GM18517 (cell line): Measurements from ENCODE around the gene PRKCSH.

ENCODE experiments used
- ATAC-seq: cut with Tn5 transposase; IDR thresholded peaks from one replicate; pipeline ENCODE4 v1.9.1; 2021; ENCODE audit warnings: mild to moderate bottlenecking, moderate library complexity; ENCODE audit not compliant: unreplicated experiment

Gene PRKCSH

DNA sequence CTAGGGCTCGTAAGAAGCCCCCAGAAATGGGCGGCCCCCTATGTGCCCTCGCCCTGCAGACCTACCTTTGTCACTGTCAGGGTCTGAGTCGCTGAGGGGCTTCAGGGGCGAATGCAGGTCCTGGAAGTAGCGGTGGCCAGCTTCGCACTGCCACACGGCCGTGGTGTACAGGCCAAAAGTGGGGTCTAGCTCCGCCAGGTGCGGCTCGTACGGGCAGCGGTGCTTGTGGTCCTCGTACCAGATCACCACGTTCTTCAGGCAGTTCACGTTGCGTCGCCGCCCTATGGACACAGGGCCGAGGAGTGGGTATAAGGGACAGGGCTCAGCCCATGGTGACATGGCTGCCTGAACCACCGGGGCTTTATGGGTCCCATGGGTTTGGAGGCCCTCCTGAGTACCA, 60.5 kb downstream of the PRKCSH start:
- no peak for ATAC-seq

DNA sequence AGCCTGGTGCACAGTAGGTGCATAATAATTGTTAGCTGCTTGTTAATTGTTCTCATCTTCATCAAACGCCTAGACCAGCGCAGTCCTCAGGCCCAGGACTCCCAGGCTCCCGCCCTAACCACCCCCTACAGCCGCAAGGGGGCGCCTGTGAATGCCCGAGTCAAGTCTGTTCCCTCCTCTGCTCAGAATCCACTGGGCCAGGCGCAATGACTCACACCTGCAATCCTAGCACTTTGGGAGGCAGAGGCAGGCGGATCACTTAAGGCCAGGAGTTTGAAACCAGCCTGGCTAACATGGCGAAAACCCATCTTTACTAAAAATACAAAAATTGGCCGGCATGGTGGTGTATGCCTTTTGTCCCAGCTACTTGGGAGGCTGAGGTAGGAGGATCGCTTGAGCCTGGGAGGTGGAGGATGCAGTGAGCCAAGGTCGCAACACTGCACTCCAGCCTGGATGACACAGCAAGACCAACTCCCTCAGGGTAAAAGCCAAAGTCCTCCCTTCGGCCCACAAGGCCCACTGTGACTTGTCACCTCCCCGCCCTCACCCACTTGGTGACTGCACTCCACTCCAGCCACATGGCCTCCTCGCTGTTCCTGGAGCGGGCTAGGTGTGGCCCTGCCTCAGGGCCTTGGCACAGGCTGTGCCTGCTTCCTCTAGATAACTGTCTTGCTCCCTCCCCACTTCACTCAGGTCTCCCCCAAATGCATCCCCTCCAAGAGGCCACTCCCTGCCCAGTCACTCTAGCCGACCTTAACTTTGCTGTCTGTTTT, 61.1 kb downstream of the PRKCSH start:
- no peak for ATAC-seq

DNA sequence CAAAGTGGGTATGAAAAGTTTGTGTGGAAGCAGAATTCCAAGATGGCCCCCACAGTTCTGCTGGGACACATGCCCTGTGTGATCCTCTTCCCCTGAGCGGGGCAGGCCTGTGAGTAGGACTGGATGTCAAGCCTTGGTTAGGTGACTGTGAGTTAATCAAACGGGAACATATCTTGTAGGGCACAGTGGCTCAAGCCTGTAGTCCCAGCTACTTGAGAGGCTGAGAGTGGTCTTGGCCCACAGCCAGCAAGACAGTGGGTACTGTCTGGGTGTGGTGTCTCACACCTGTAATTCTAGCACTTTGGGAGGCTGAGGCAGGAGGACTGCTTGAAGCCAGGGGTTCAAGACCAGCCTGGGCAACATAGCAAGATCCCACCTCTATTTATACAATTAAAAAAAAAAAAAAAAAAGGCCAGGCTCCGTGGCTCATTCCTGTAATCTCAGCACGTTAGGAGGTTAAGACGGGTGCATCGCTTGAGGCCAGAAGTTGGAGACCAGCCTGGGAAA, 63.8 kb downstream of the PRKCSH start:
- no peak for ATAC-seq

DNA sequence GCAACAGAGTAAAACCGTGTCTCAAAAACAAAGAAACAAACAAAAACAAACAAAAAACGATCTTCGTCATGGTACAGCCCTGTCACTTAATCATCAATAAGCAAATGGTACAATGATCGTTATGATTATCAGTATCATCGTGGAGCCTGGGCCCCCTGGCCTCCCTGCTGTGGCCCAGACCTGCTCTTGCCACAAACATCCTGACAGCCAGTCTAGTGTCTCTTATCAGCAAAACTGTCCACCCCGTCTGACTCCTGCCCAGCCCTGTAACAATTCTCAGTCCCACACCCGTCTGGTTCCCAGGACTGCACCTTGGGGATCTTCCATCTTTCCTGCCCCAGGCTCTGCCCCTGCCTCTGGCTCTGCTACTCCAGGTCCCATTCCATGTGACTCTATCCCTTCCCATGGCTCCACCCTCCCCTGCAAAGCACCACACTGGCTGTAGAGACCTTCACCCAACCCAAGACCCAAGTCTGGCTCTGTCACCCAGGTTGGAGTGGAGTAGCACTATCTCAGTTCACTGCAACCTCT, 64.5 kb downstream of the PRKCSH start:
- no peak for ATAC-seq
